GM12892 (cell line): ENCODE data around the gene TRAPPC2L.

Source experiments
- POLR2A ChIP-seq: IDR thresholded peaks from 2 replicates; pipeline ENCODE4 v1.6.1; 2011; ENCODE audit warnings: low read depth, low read length, control low read depth
- POLR2AphosphoS5 ChIP-seq: IDR thresholded peaks from 2 replicates; pipeline ENCODE4 v1.6.1; 2011; ENCODE audit warnings: low read depth, low read length, control low read depth

- TF ChIP-seq POLR2A (no peak), POLR2AphosphoS5 (no peak)
Measured at GRCh38 chr16:88907768-88908167, 50.8 kb downstream of the TRAPPC2L start.
